ENCODE measurements around the gene SPATA22. TPM values are rescaled to one million over a fixed set of nuclear protein-coding genes. Genes with fewer than 3 reads are reported as not detected.
"Not testable (repeated sequence)": the region's sequence is repeated elsewhere in the genome, so short reads cannot be mapped to it uniquely, and the experiment has no call there.

The SPATA22 gene, protein sequence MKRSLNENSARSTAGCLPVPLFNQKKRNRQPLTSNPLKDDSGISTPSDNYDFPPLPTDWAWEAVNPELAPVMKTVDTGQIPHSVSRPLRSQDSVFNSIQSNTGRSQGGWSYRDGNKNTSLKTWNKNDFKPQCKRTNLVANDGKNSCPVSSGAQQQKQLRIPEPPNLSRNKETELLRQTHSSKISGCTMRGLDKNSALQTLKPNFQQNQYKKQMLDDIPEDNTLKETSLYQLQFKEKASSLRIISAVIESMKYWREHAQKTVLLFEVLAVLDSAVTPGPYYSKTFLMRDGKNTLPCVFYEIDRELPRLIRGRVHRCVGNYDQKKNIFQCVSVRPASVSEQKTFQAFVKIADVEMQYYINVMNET
- total RNA-seq (2014; rRNA removed; shearing (Covaris generic)) = not detected in 2 replicates
- not detected in 2 replicates for polyA plus RNA-seq (2016; fragmentation: Nextera tagmentation; extraction: Ambion mirVana)
- long read RNA-seq = 0 reads

DNA sequence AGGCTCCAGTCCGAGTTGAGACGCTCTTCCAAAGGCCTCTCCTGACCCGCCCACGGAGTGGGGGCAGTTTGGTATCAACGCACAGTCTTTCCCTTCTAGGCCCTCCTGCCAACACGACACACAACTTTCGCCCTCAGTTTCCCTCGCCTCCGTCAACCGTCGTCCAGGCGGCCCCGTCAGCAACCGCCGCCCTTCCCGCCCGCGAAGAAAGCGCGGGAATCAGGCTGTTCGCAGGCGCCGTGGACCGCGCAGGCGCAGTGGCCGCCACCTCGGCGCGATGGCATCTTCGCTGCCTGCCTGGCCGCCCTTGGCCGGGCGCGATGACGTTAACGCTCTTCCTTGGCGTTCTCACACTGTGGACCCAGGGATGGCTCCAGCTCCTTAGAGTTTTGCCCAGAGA is at the start of gene SPATA22:
SPATA22 (minus strand) TSS at position 221 of the 400 bp plus-strand sequence. CDS start 2,494 bp downstream, outside the sequence.
- H3K36me3 Mint-ChIP-seq (ENCODE audit: low read depth) = no peaks in the 10 kb centered on the region

DNA sequence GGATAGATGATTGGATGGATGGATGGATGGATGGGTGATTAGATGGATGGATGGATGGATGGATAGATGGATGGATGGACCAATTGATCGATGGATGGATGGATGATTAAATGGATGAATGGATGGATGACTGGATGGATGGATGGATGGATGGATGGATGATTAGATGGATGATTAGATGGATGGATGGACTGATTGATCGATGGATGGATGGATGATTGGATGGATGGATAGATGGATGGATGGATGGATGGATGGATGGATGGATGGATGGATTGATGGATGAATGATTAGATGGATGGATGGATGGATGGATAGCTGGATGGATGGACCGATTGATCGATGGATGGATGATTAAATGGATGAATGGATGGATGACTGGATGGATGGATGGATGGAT is 47.9 kb upstream of the SPATA22 start:
- H3K36me3 ChIP-seq (ENCODE audit: insufficient read depth); H4K20me1 ChIP-seq (replicated peaks; ENCODE audit: insufficient read depth); H3K4me2 ChIP-seq; H3K27ac ChIP-seq (ENCODE audit: low read depth); H3K9me3 Mint-ChIP-seq; H3K4me3 Mint-ChIP-seq; H3K4me1 Mint-ChIP-seq; H3K36me3 Mint-ChIP-seq (ENCODE audit: low read depth); H3K27me3 Mint-ChIP-seq (ENCODE audit: insufficient read depth, low read depth, poor library complexity); H3K79me2 ChIP-seq (replicated peaks; ENCODE audit: insufficient read depth); H2AFZ ChIP-seq; H3F3A ChIP-seq (replicated peaks; ENCODE audit: low read depth); ATAC-seq; H3K9me2 ChIP-seq (ENCODE audit: insufficient read depth); H3K4me3 ChIP-seq; H3K4me1 ChIP-seq (ENCODE audit: insufficient read depth); DNase-seq (ENCODE audit: low spot score); H3K27ac Mint-ChIP-seq; H3K27me3 ChIP-seq (ENCODE audit: insufficient read depth): not testable (repeated sequence)

More for the DNA sequence above, at the start of gene SPATA22:
- peaks cover 14% of the 10 kb centered on the region; the same call in 2 of the 3 replicates for H3K4me1 Mint-ChIP-seq
- Histone ChIP-seq H4K20me1 (replicated peaks; ENCODE audit: insufficient read depth) (no peaks in the 10 kb centered on the region), H3F3A (replicated peaks; ENCODE audit: low read depth) (no peaks in the 10 kb centered on the region), H3K27me3 (ENCODE audit: insufficient read depth) (no peaks in the 10 kb centered on the region), H3K36me3 (ENCODE audit: insufficient read depth) (no peaks in the 10 kb centered on the region), H3K4me3 (no peak within 1 kb of the TSS), H3K79me2 (replicated peaks; ENCODE audit: insufficient read depth) (no peaks in the 10 kb centered on the region), H2AFZ (peak within 1 kb of the TSS; percentile 93), H3K27ac (ENCODE audit: low read depth) (no peak within 1 kb of the TSS), H3K9me2 (ENCODE audit: insufficient read depth) (no peaks in the 10 kb centered on the region), H3K4me2 (no peak within 1 kb of the TSS), H3K4me1 (ENCODE audit: insufficient read depth) (peaks cover 10% of the 10 kb centered on the region)
- DNase-seq (ENCODE audit: low spot score) = no peak
- no peak within 1 kb of the TSS for H3K27ac Mint-ChIP-seq
- TF ChIP-seq EZH2 (IDR thresholded peaks at IDR 0.05; ENCODE audit: low read depth, unreplicated experiment) = no peak
- no peak for TF ChIP-seq EZH2phosphoT487 (IDR thresholded peaks at IDR 0.05; ENCODE audit: unreplicated experiment)
- TF ChIP-seq, protein P1, sequence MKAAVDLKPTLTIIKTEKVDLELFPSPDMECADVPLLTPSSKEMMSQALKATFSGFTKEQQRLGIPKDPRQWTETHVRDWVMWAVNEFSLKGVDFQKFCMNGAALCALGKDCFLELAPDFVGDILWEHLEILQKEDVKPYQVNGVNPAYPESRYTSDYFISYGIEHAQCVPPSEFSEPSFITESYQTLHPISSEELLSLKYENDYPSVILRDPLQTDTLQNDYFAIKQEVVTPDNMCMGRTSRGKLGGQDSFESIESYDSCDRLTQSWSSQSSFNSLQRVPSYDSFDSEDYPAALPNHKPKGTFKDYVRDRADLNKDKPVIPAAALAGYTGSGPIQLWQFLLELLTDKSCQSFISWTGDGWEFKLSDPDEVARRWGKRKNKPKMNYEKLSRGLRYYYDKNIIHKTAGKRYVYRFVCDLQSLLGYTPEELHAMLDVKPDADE (IDR thresholded peaks at IDR 0.05) = no peak
- TF ChIP-seq, protein P2, sequence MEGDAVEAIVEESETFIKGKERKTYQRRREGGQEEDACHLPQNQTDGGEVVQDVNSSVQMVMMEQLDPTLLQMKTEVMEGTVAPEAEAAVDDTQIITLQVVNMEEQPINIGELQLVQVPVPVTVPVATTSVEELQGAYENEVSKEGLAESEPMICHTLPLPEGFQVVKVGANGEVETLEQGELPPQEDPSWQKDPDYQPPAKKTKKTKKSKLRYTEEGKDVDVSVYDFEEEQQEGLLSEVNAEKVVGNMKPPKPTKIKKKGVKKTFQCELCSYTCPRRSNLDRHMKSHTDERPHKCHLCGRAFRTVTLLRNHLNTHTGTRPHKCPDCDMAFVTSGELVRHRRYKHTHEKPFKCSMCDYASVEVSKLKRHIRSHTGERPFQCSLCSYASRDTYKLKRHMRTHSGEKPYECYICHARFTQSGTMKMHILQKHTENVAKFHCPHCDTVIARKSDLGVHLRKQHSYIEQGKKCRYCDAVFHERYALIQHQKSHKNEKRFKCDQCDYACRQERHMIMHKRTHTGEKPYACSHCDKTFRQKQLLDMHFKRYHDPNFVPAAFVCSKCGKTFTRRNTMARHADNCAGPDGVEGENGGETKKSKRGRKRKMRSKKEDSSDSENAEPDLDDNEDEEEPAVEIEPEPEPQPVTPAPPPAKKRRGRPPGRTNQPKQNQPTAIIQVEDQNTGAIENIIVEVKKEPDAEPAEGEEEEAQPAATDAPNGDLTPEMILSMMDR (conservative IDR thresholded peaks at IDR 0.05; ENCODE audit: low read depth in 2 of 2) = no peak
- ATAC-seq = no peak
- peaks cover 1% of the 10 kb centered on the region for H3K27me3 Mint-ChIP-seq (ENCODE audit: insufficient read depth, low read depth, poor library complexity)
- H3K9me3 Mint-ChIP-seq = no peaks in the 10 kb centered on the region; the same call in 2 of the 3 replicates
- no peak within 1 kb of the TSS for H3K4me3 Mint-ChIP-seq

DNA sequence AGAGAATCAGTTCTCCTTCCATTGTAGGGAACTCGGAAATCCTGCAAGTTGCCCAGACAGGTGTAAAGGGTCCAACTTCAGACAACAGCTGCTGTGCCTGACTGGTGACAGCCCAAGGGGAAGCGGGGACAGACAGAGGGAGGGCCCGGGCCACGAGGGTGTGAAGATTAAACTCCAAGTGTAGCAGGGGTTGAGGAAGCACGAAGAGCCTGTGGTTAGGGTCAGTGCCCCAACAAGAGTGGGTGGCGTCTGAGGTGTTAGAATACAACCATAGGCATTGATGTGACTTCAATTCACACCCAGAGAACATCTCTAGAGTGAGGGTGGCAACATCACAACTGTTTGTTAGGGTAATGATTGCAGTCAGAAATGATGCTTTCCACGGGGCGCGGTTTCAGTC is 43.3 kb upstream of the SPATA22 start:
- Histone ChIP-seq H3K9me2 (ENCODE audit: insufficient read depth) (peaks cover 12% of the 10 kb centered on the region), H3K79me2 (replicated peaks; ENCODE audit: insufficient read depth) (no peaks in the 10 kb centered on the region), H4K20me1 (replicated peaks; ENCODE audit: insufficient read depth) (no peaks in the 10 kb centered on the region), H3K4me1 (ENCODE audit: insufficient read depth) (peaks cover 26% of the 10 kb centered on the region), H3K4me3 (no peak overlapping the region), H3K27ac (ENCODE audit: low read depth) (no peak overlapping the region), H2AFZ (no peak overlapping the region), H3F3A (replicated peaks; ENCODE audit: low read depth) (no peaks in the 10 kb centered on the region), H3K4me2 (no peak overlapping the region), H3K27me3 (ENCODE audit: insufficient read depth) (no peaks in the 10 kb centered on the region), H3K36me3 (ENCODE audit: insufficient read depth) (no peaks in the 10 kb centered on the region; the same call in 1 of the 2 replicates)
- ATAC-seq (no peak), DNase-seq (ENCODE audit: low spot score) (no peak)
- Mint-ChIP-seq H3K27ac (no peak overlapping the region; the same call in 1 of the 2 replicates), H3K4me1 (peaks cover 32% of the 10 kb centered on the region), H3K4me3 (no peak overlapping the region), H3K36me3 (ENCODE audit: low read depth) (no peaks in the 10 kb centered on the region), H3K27me3 (ENCODE audit: insufficient read depth, low read depth, poor library complexity) (peaks cover 31% of the 10 kb centered on the region), H3K9me3 (no peaks in the 10 kb centered on the region; the same call in 2 of the 3 replicates)
- TF ChIP-seq CREB1 (CRISPR knock-in tag; IDR thresholded peaks at IDR 0.05; ENCODE audit: low read depth) = no peak
- TF ChIP-seq EZH2phosphoT487 (IDR thresholded peaks at IDR 0.05; ENCODE audit: unreplicated experiment) = no peak
- no peak for TF ChIP-seq POLR2AphosphoS5 (IDR thresholded peaks at IDR 0.05; ENCODE audit: low read depth)
- TF ChIP-seq, protein P1 (IDR thresholded peaks at IDR 0.05) = no peak

DNA sequence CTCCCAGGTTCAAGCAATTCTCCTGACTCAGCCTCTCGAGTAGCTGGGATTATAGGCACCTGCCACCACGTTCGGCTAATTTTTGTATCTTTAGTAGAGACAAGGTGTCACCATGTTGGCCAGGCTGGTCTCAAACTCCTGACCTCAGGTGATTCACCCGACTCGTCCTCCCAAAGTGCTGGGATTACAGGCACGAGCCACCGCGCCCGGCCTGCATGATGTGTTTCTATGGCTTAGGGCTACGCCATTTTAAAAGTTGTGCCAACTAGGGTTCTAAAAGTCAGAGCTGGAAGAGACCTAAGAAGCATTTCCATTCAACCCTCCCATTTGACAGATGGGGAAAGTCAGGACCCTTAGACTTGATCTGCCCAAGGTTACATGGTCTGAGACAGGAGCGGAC is 42.5 kb upstream of the SPATA22 start:
- Histone ChIP-seq H3K9me2 (ENCODE audit: insufficient read depth) (peaks cover 12% of the 10 kb centered on the region), H3K4me1 (ENCODE audit: insufficient read depth) (peaks cover 28% of the 10 kb centered on the region)
- H3K36me3 Mint-ChIP-seq (ENCODE audit: low read depth); DNase-seq (ENCODE audit: low spot score); ATAC-seq; H4K20me1 ChIP-seq (replicated peaks; ENCODE audit: insufficient read depth); H3K36me3 ChIP-seq (ENCODE audit: insufficient read depth); H3K4me3 ChIP-seq; H3K27me3 ChIP-seq (ENCODE audit: insufficient read depth); H3K4me2 ChIP-seq; H3K79me2 ChIP-seq (replicated peaks; ENCODE audit: insufficient read depth); H3K27ac ChIP-seq (ENCODE audit: low read depth); H3K9me3 Mint-ChIP-seq; H3K4me3 Mint-ChIP-seq; H3K27ac Mint-ChIP-seq; H3F3A ChIP-seq (replicated peaks; ENCODE audit: low read depth); H2AFZ ChIP-seq: not testable (repeated sequence)
- Mint-ChIP-seq H3K4me1 (peaks cover 36% of the 10 kb centered on the region), H3K27me3 (ENCODE audit: insufficient read depth, low read depth, poor library complexity) (peaks cover 31% of the 10 kb centered on the region)

Measured in GM23338 (cell line).